Cardiac muscle cell (in vitro differentiated cells and primary cell): ENCODE measurements around the gene ZC3H7B. TPM values are rescaled to one million over a fixed set of nuclear protein-coding genes. Genes with fewer than 3 reads are reported as not detected.
A peak's percentile ranks its signal among the peaks of the same experiment; 100 is the strongest.

Source experiments
- DNase-seq, 2 donors: peaks; one replicate each; pipeline versions ENCODE4 v3.0.0 to v3.0.0-alpha.2; 2010 to 2017; ENCODE audit warnings: low read depth in 1 of 2, low spot score in 1 of 2
- H3K27ac ChIP-seq: fragments of 200-600 bp; sonication (generic); 2 replicates; pipeline ENCODE4 v1.5.1; 2016
- H3K27me3 ChIP-seq: fragments of 200-600 bp; sonication (generic); 2 replicates; pipeline ENCODE4 v1.6.0; 2016; ENCODE audit warnings: control low read depth
- H3K36me3 ChIP-seq: fragments of 200-600 bp; sonication (generic); 2 replicates; pipeline ENCODE4 v1.5.1; 2016; ENCODE audit warnings: control low read depth
- H3K4me1 ChIP-seq: fragments of 200-600 bp; sonication (generic); 2 replicates; pipeline ENCODE4 v1.8.1; 2017; ENCODE audit warnings: low read depth, mild to moderate bottlenecking, mixed run types
- H3K4me3 ChIP-seq: fragments of 200-600 bp; sonication (generic); 2 replicates; pipeline ENCODE4 v1.5.1; 2016; ENCODE audit warnings: mild to moderate bottlenecking
- H3K9me3 ChIP-seq: fragments of 200-600 bp; sonication (generic); 2 replicates; pipeline ENCODE4 v1.5.1; 2017; ENCODE audit warnings: low read depth, mild to moderate bottlenecking, control low read depth
- CTCF ChIP-seq: IDR thresholded peaks from 2 replicates; pipeline ENCODE4 v1.5.1; 2012; ENCODE audit warnings: low read depth, mild to moderate bottlenecking, low read length
- polyA plus RNA-seq: library from polyadenylated mRNA; unstranded; fragments of >200 nt; fragmentation: Nextera tagmentation; extraction: Ambion mirVana; gene quantifications from 2 replicates; pipeline ENCODE4 v1.2.1, GENCODE V29; 2016
- total RNA-seq: library from RNA; depleted of rRNA; stranded (reverse); fragments of >200 nt; gene quantifications from 2 replicates; pipeline ENCODE4 v1.2.3, GENCODE V29; 2016

Gene ZC3H7B
- total and polyA plus RNA-seq, 2 experiments from 2014 or later: 7.2 to 65.9 TPM

- Histone ChIP-seq H3K27ac (peak overlapping the region; percentile 80), H3K4me3 (no peak overlapping the region), H3K27me3 (no peaks in the 10 kb centered on the region), H3K4me1 (peaks cover 11% of the 10 kb centered on the region), H3K9me3 (no peaks in the 10 kb centered on the region), H3K36me3 (peaks cover 10% of the 10 kb centered on the region)
- DNase-seq: no peak
- no peak for TF ChIP-seq CTCF
Measured at GRCh38 chr22:41284465-41284864, 16.9 kb upstream of the ZC3H7B start.

DNA sequence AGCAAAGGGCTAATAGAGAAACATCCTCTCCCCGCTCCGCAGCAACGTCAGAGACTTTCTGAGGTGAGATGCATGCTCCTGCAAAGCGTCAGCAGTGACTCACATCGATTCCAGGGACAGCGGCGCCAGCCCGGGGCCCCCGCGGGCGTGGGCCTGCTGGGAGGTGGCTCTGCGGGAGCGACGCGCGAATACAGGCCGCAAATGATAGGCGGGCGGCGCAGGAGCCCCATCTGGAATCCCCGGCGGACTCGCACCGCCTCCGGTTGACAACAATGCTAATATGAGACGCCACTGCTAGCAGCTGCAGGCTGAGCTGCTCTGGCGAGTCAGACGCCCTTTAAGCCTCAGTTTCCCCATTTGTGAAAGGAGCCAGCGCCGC, 15.9 kb upstream of the ZC3H7B start:
- no peak for TF ChIP-seq CTCF
- no peaks in the 10 kb centered on the region for H3K9me3 ChIP-seq

GRCh38 chr22:41285820-41286638, 15.3 kb upstream of the ZC3H7B start, which contains the start of gene RANGAP1:
RANGAP1 (minus strand) TSS chr22:41286187; CDS start chr22:41281044, 5,143 bp downstream.
- Histone ChIP-seq H3K9me3 (no peaks in the 10 kb centered on the region), H3K4me3 (peak within 1 kb of the TSS; percentile 74), H3K4me1 (peaks cover 11% of the 10 kb centered on the region), H3K27me3 (no peaks in the 10 kb centered on the region), H3K27ac (peak within 1 kb of the TSS; percentile 80), H3K36me3 (no peaks in the 10 kb centered on the region)
- DNase-seq: peak; percentile 99
- peak; percentile 22 for TF ChIP-seq CTCF

More for the DNA sequence above, 15.9 kb upstream of the ZC3H7B start:
- Histone ChIP-seq H3K27ac (peak overlapping the region; percentile 80), H3K36me3 (peaks cover 5% of the 10 kb centered on the region), H3K27me3 (no peaks in the 10 kb centered on the region), H3K4me3 (peak overlapping the region; percentile 74), H3K4me1 (peaks cover 11% of the 10 kb centered on the region)
- peak; percentile 67 to 77 for DNase-seq

DNA sequence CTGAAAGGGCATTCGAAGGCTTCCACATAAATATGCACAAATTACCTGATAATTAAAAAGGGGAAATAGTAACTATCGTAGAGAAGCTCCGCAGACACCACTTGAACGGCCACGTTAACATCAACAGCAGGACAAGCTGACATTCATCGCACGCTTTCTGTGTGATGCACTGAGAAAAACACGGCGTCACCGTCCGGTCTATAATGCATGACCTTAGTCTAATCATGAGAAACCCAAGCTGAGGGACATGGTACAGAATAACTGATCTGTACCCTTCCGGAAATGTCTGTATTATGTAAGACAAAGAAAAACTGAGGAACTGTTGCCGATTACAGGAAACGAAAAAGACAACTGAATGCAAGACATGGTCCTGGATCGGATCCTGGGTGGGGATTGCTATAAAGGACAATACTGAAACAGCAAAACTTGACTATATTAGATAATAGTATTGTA, 14.7 kb upstream of the ZC3H7B start:
- peak overlapping the region; percentile 6 for H3K27ac ChIP-seq
- H3K27me3 ChIP-seq: no peaks in the 10 kb centered on the region
- peak overlapping the region; percentile 37 for H3K4me3 ChIP-seq
- no peaks in the 10 kb centered on the region for H3K36me3 ChIP-seq
- peak in 1 of 2 donors; percentile 33 for DNase-seq
- H3K9me3 ChIP-seq: no peaks in the 10 kb centered on the region
- peaks cover 11% of the 10 kb centered on the region for H3K4me1 ChIP-seq
- no peak for TF ChIP-seq CTCF

DNA sequence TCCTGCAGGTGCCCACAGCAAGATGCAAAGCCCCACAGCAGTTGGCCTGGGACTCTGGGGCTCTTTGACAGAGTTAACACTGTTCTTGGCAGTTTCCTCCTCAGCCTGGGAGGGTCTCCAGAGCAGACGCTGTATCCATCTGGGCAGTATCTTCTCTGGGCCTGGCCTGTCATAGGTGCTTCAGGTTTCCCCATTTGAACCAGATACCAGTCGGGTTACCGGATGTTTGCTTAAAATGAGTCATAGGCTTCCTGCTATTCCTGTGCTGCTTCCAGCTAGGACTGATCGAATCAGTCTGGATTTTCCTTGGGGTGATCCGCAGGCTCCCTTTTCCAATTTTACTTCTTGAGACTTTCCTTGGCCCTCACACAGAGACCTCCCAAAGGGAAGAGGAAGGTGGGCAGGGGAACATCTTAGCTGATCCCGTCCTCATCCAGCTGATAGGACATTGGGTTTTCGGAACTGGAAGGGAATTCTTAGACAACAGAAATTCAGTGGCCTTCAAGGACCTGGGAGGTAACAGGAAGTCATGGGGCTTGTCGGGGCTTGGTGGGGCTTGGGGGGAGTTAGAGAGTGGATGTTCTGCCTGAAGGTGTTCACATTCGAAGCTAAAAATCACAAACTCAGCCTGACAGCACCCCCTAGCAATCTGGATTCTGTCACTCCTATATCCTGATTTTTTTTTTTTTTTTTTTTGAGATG, 12.9 kb upstream of the ZC3H7B start:
- H3K36me3 ChIP-seq: no peaks in the 10 kb centered on the region
- peak; percentile 18 to 64 for DNase-seq
- H3K27me3 ChIP-seq: no peaks in the 10 kb centered on the region
- peaks cover 11% of the 10 kb centered on the region for H3K4me1 ChIP-seq
- H3K27ac ChIP-seq: peak overlapping the region; percentile 77
- no peak for TF ChIP-seq CTCF
- H3K4me3 ChIP-seq: no peak overlapping the region
- H3K9me3 ChIP-seq: no peaks in the 10 kb centered on the region
